Neural cell (in vitro differentiated cells): ENCODE results near the gene ZC3H12C. TPM values are rescaled to one million over a fixed set of nuclear protein-coding genes. Genes with fewer than 3 reads are reported as not detected.

ENCODE experiments used
- H2AFZ ChIP-seq: fragments of 200-600, 300-800 bp; sonication (generic), shearing (Covaris generic); 2 replicates; pipeline ENCODE4 v1.6.0; 2014; ENCODE audit warnings: low read depth, mild to moderate bottlenecking, antibody characterized with exemption, low read length, moderate library complexity
- H3F3A ChIP-seq: fragments of 200-600 bp; shearing (Covaris generic); 2 replicates; pipeline ENCODE4 v1.6.1; 2016; ENCODE audit warnings: mild to moderate bottlenecking, moderate library complexity, mixed read lengths, antibody characterized with exemption, low read length; ENCODE audit not compliant: insufficient read depth, poor library complexity, severe bottlenecking
- H3K27ac ChIP-seq: fragments of 200-600, 300-800 bp; sonication (generic), shearing (Covaris generic); 2 replicates; pipeline ENCODE4 v1.5.1; 2014; ENCODE audit warnings: mild to moderate bottlenecking, low read length, moderate library complexity
- H3K27me3 ChIP-seq: fragments of 300-800, 200-600 bp; sonication (generic), shearing (Covaris generic); 2 replicates; pipeline ENCODE4 v1.6.0; 2014; ENCODE audit warnings: mild to moderate bottlenecking, low read depth, low read length, moderate library complexity; ENCODE audit not compliant: insufficient read depth
- H3K36me3 ChIP-seq: fragments of 300-800, 200-600 bp; sonication (generic), shearing (Covaris generic); 2 replicates; pipeline ENCODE4 v1.5.1; 2014; ENCODE audit warnings: mild to moderate bottlenecking, antibody characterized with exemption, low read length, moderate library complexity; ENCODE audit not compliant: insufficient read depth
- H3K4me2 ChIP-seq: fragments of 300-800, 200-600 bp; sonication (generic), shearing (Covaris generic); 2 replicates; pipeline ENCODE4 v1.6.0; 2014; ENCODE audit warnings: mild to moderate bottlenecking, low read length
- H3K4me3 ChIP-seq: fragments of 300-800, 200-600 bp; sonication (generic), shearing (Covaris generic); 2 replicates; pipeline ENCODE4 v1.5.1; 2014; ENCODE audit warnings: mild to moderate bottlenecking, low read length, moderate library complexity
- H3K79me2 ChIP-seq: fragments of 200-600 bp; shearing (Covaris generic); replicated peaks from 2 replicates; pipeline ENCODE4 v1.6.0; 2014; ENCODE audit warnings: mild to moderate bottlenecking, low read length, moderate library complexity; ENCODE audit not compliant: insufficient read depth
- H3K9ac ChIP-seq: fragments of 300-800, 200-600 bp; sonication (generic), shearing (Covaris generic); 2 replicates; pipeline ENCODE4 v1.6.1; 2016; ENCODE audit warnings: mild to moderate bottlenecking, low read length, mixed read lengths
- H3K9me2 ChIP-seq: fragments of 200-600 bp; shearing (Covaris generic); 2 replicates; pipeline ENCODE4 v1.6.1; 2016; ENCODE audit warnings: mild to moderate bottlenecking, low read length, mixed read lengths; ENCODE audit not compliant: insufficient read depth
- H3K9me3 ChIP-seq: fragments of 200-600, 300-800 bp; sonication (generic), shearing (Covaris generic); 2 replicates; pipeline ENCODE4 v1.6.1; 2016; ENCODE audit warnings: mild to moderate bottlenecking, mixed run types, low read length, moderate library complexity, mixed read lengths
- H4K20me1 ChIP-seq: fragments of 200-600 bp; shearing (Covaris generic); 2 replicates; pipeline ENCODE4 v1.6.1; 2016; ENCODE audit warnings: mild to moderate bottlenecking, mixed run types; ENCODE audit not compliant: insufficient read depth
- CTCF ChIP-seq: fragments of 450-650 bp; IDR thresholded peaks from 2 replicates; pipeline ENCODE4 v1.5.1; 2014; ENCODE audit warnings: antibody characterized with exemption, mild to moderate bottlenecking, moderate library complexity; ENCODE audit not compliant: poor library complexity, severe bottlenecking
- EP300 ChIP-seq: fragments of 450-650 bp; conservative IDR thresholded peaks from 2 replicates; pipeline ENCODE4 v1.6.1; 2014; ENCODE audit warnings: antibody characterized with exemption, mild to moderate bottlenecking, moderate library complexity; ENCODE audit not compliant: poor library complexity, severe bottlenecking
- EZH2 ChIP-seq: fragments of 200-600, 300-800 bp; shearing (Covaris generic), sonication (generic); IDR thresholded peaks from 2 replicates; pipeline ENCODE4 v1.6.1; 2014; ENCODE audit warnings: antibody characterized with exemption, low read length, borderline replicate concordance, mild to moderate bottlenecking; ENCODE audit not compliant: insufficient read depth, poor library complexity, severe bottlenecking
- MXI1 ChIP-seq: fragments of 450-650 bp; conservative IDR thresholded peaks from 2 replicates; pipeline ENCODE4 v1.6.1; 2014; ENCODE audit warnings: antibody characterized with exemption, mild to moderate bottlenecking; ENCODE audit not compliant: poor library complexity, severe bottlenecking
- POLR2AphosphoS5 ChIP-seq: IDR thresholded peaks from 2 replicates; pipeline ENCODE4 v1.6.1; 2012
- RAD21 ChIP-seq: fragments of 450-650 bp; conservative IDR thresholded peaks from 2 replicates; pipeline ENCODE4 v1.6.1; 2014; ENCODE audit warnings: antibody characterized with exemption, mild to moderate bottlenecking, moderate library complexity
- REST ChIP-seq: IDR thresholded peaks from 2 replicates; pipeline ENCODE4 v1.6.1; 2012; ENCODE audit warnings: borderline replicate concordance
- SMC3 ChIP-seq: fragments of 450-650 bp; conservative IDR thresholded peaks from 2 replicates; pipeline ENCODE4 v1.6.1; 2014; ENCODE audit warnings: antibody characterized with exemption, mild to moderate bottlenecking, moderate library complexity; ENCODE audit not compliant: poor library complexity
- TAF1 ChIP-seq: IDR thresholded peaks from 2 replicates; pipeline ENCODE4 v1.6.1; 2012; ENCODE audit warnings: low read depth
- polyA plus RNA-seq: library from polyadenylated mRNA; depleted of rRNA; stranded (reverse); fragments of >200 nt; gene quantifications from 2 replicates; pipeline ENCODE4 v1.2.3, GENCODE V29; 2014

Gene ZC3H12C
- polyA plus RNA-seq, 1 donor from 2014 or later, result 15.1 TPM

DNA sequence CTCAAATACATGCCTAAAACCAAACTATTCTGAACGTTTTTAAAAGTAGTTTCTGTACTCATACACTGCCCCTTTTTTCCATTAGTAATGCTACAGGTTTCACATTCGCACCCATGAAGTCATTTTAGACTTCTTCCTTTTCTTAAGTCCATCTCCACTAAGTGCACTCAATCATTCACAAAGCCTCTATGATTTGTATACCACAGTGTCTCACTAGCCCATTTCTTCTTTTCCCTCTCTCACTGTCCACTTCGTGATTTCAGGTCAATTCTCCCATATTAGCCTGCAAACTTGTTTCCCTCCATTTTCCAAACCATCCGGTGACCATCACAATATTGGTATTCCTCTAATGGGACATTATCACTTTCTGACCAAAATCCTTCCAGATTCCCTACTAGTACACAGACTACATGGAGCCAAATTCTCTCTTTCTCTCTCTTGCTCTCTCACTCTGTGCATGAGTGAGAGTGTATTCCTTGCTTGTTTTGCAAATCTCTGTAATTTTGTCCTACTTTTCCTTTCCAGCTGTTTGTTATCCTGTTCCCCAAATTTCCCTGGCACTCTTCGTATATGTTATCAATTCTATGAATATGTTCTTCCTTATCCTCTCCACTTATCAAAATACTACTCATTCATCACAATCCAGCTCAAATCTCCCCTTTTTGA, 3.4 kb upstream of the ZC3H12C start:
- Histone ChIP-seq H3K9me3 (no peaks in the 10 kb centered on the region), H3K9me2 (no peaks in the 10 kb centered on the region), H4K20me1 (no peaks in the 10 kb centered on the region), H3F3A (peaks cover 5% of the 10 kb centered on the region), H3K27me3 (no peaks in the 10 kb centered on the region), H3K4me3 (no peak overlapping the region), H3K9ac (no peak overlapping the region), H3K27ac (no peak overlapping the region), H3K79me2 (peaks cover 12% of the 10 kb centered on the region), H2AFZ (no peak overlapping the region), H3K4me2 (no peak overlapping the region), H3K36me3 (no peaks in the 10 kb centered on the region)
- TF ChIP-seq EZH2 (no peak), SMC3 (no peak), POLR2AphosphoS5 (no peak), REST (no peak), EP300 (no peak), RAD21 (no peak), TAF1 (no peak), CTCF (no peak), MXI1 (no peak)

GRCh38 chr11:110090466-110091026, 2.6 kb upstream of the ZC3H12C start:
- Histone ChIP-seq H3K36me3 (no peaks in the 10 kb centered on the region), H3K4me3 (no peak overlapping the region), H3K4me2 (no peak overlapping the region), H3K9me2 (no peaks in the 10 kb centered on the region), H3F3A (peaks cover 5% of the 10 kb centered on the region), H3K9me3 (no peaks in the 10 kb centered on the region), H3K79me2 (peaks cover 20% of the 10 kb centered on the region), H3K27me3 (no peaks in the 10 kb centered on the region), H4K20me1 (no peaks in the 10 kb centered on the region), H3K9ac (no peak overlapping the region), H2AFZ (no peak overlapping the region), H3K27ac (no peak overlapping the region)
- TF ChIP-seq POLR2AphosphoS5, result no peak
- TF ChIP-seq TAF1, result no peak
- TF ChIP-seq RAD21, result no peak
- no peak for TF ChIP-seq MXI1
- TF ChIP-seq REST, result no peak
- TF ChIP-seq CTCF, result no peak
- no peak for TF ChIP-seq SMC3
- no peak for TF ChIP-seq EP300
- TF ChIP-seq EZH2, result no peak
